GM18502 (cell line): ENCODE measurements around the gene MYBL2.
"Not testable (repeated sequence)": the region's sequence is repeated elsewhere in the genome, so short reads cannot be mapped to it uniquely, and the experiment has no call there.

Experiments
- ATAC-seq: cut with Tn5 transposase; IDR thresholded peaks from one replicate; pipeline ENCODE4 v1.9.1; 2021; ENCODE audit warnings: mild to moderate bottlenecking; ENCODE audit not compliant: unreplicated experiment, poor library complexity

Gene MYBL2

GRCh38 chr20:43666376-43667328, at the start of gene MYBL2:
TSS of gene MYBL2 (plus strand) at chr20:43667114. CDS start at chr20:43667284, 170 bp downstream.
- peak; percentile 75 for ATAC-seq

GRCh38 chr20:43631598-43631997, 35.3 kb upstream of the MYBL2 start:
- ATAC-seq: no peak

- ATAC-seq: no peak
These were observed 30.5 kb upstream of the MYBL2 start for GRCh38 chr20:43636429-43636828.

GRCh38 chr20:43642548-43642947, 24.4 kb upstream of the MYBL2 start:
- ATAC-seq: no peak

- no peak for ATAC-seq
These were observed 15.9 kb upstream of the MYBL2 start for GRCh38 chr20:43650997-43651525.

- not testable (repeated sequence) for ATAC-seq
These were observed 15.2 kb upstream of the MYBL2 start for GRCh38 chr20:43651650-43652184.

- ATAC-seq: no peak
These were observed 12.9 kb upstream of the MYBL2 start for GRCh38 chr20:43653966-43654365.

- ATAC-seq: not testable (repeated sequence)
These were observed 11.7 kb upstream of the MYBL2 start for GRCh38 chr20:43655176-43655575.

GRCh38 chr20:43655937-43656336, 11.0 kb upstream of the MYBL2 start:
- ATAC-seq: no peak

- peak; percentile 23 for ATAC-seq
These were observed 8.7 kb upstream of the MYBL2 start for GRCh38 chr20:43658069-43658722.

- ATAC-seq: no peak
These were observed 8.0 kb upstream of the MYBL2 start for GRCh38 chr20:43658723-43659419.

GRCh38 chr20:43662943-43663655, 3.8 kb upstream of the MYBL2 start:
- no peak for ATAC-seq

GRCh38 chr20:43665466-43666176, 1.3 kb upstream of the MYBL2 start:
- ATAC-seq: no peak

GRCh38 chr20:43667341-43668132, 623 bp downstream of the MYBL2 start:
- peak; percentile 32 for ATAC-seq

- no peak for ATAC-seq
These were observed 2.4 kb downstream of the MYBL2 start for GRCh38 chr20:43669332-43669731.

GRCh38 chr20:43670423-43670822, 3.5 kb downstream of the MYBL2 start:
- no peak for ATAC-seq

- ATAC-seq: no peak
These were observed 9.5 kb downstream of the MYBL2 start for GRCh38 chr20:43676368-43676767.

GRCh38 chr20:43680981-43681380, 14.1 kb downstream of the MYBL2 start:
- ATAC-seq: no peak
